GM21737 (cell line): ENCODE results near the gene DBH.

ENCODE experiments used
- ATAC-seq: cut with Tn5 transposase; IDR thresholded peaks from one replicate; pipeline ENCODE4 v1.9.1; 2021; ENCODE audit warnings: mild to moderate bottlenecking, moderate library complexity; ENCODE audit not compliant: unreplicated experiment

Gene DBH

GRCh38 chr9:133641861-133642595 lies 5.9 kb downstream of the DBH start:
- ATAC-seq, result no peak

GRCh38 chr9:133642708-133643361 lies 6.7 kb downstream of the DBH start:
- no peak for ATAC-seq

DNA sequence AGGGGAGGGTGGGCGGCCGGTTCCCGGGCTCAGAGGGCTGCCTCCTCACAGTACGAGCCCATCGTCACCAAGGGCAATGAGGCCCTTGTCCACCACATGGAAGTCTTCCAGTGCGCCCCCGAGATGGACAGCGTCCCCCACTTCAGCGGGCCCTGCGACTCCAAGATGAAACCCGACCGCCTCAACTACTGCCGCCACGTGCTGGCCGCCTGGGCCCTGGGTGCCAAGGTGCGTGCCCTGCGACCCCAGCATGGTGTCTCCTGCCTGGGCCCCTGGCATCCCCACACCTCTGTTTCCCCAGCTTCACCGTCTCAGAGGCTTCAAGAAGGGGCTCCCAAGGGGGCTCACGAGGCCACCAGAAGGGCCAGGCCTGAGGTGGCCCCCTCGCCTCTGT lies 7.2 kb downstream of the DBH start:
- no peak for ATAC-seq

DNA sequence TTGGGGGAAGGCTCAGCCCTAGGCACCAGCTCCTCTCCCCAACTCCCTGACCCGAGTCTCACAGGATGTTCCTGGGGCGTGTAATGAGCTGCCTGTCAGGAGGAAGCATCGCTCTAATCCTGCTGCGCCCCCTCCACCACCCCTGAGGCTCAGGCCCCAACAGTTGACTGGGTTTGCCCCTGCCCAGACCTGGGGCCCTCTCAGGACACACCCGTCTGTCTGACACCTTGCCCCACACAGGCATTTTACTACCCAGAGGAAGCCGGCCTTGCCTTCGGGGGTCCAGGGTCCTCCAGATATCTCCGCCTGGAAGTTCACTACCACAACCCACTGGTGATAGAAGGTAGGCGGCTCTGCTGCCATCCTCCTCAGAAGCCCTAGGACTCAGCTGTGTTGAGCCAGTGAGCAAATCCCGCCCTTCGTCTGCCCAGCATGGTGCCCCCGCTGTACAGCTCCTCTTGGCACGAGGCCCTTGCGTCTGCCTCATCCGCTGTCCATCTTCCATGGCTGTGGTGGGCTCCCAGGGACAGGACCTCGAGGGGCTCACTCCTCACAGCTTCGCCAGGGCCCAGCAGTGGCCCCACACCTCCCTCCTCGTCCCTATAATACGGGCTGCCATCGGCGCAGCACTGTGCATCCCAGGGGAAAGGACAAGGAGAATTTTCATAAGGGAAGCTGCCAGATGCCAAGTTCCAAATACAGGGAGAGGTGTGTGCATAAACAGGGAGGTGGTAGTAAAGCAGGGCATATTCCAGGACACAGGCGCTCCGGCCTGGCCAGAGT lies 8.0 kb downstream of the DBH start:
- ATAC-seq, result no peak

- no peak for ATAC-seq
Measured at GRCh38 chr9:133645021-133645765, 9.0 kb downstream of the DBH start.

DNA sequence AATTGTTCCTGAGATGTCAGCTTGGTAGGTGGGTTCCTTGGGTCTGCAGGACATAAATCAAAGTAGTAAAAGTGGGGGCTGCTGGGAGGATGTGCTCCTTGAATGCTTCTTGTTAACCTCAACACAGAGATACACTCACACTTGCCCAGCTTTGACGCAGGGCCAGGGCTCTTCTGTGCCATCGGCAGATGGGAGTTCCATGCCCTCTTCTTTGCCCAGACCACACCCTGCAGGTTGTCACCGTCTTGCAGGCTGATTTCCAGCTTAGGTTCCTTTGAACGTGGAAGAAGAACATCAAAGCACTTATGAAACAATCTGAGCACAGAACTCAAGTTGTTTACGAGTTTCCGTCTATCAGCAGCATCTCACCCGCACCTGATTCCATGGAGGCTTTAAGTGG lies 11.0 kb downstream of the DBH start:
- no peak for ATAC-seq

DNA sequence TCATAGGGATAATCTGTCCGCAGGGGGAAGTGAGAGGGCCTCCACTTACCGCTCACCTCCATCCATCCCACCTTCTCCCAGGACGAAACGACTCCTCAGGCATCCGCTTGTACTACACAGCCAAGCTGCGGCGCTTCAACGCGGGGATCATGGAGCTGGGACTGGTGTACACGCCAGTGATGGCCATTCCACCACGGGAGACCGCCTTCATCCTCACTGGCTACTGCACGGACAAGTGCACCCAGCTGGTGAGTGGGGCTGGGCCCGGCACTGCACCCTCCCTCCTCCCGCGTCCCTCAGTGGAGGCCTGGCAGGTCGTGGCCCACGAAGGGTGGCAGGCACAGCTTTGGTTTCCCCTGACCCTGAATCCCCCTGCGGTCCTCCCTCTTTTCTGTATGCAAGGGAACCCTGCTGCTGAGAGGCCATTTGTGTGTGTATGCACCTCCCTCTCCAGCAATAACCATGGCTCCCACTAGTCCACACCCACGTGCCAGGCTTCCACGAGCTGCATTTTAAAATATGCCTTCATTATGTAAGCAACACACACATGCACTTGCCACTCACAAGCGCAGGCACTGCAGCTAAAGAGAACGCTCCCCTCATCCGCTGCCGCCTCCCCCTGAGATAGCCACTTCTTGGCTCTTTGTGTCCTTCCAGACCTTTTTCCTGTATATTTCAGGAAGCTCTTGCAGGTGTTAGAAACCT lies 11.8 kb downstream of the DBH start:
- no peak for ATAC-seq

GRCh38 chr9:133649194-133649593 lies 13.0 kb downstream of the DBH start:
- ATAC-seq, result no peak

GRCh38 chr9:133650026-133650425 lies 13.9 kb downstream of the DBH start:
- no peak for ATAC-seq

GRCh38 chr9:133653638-133654037 lies 17.5 kb downstream of the DBH start:
- ATAC-seq, result no peak

DNA sequence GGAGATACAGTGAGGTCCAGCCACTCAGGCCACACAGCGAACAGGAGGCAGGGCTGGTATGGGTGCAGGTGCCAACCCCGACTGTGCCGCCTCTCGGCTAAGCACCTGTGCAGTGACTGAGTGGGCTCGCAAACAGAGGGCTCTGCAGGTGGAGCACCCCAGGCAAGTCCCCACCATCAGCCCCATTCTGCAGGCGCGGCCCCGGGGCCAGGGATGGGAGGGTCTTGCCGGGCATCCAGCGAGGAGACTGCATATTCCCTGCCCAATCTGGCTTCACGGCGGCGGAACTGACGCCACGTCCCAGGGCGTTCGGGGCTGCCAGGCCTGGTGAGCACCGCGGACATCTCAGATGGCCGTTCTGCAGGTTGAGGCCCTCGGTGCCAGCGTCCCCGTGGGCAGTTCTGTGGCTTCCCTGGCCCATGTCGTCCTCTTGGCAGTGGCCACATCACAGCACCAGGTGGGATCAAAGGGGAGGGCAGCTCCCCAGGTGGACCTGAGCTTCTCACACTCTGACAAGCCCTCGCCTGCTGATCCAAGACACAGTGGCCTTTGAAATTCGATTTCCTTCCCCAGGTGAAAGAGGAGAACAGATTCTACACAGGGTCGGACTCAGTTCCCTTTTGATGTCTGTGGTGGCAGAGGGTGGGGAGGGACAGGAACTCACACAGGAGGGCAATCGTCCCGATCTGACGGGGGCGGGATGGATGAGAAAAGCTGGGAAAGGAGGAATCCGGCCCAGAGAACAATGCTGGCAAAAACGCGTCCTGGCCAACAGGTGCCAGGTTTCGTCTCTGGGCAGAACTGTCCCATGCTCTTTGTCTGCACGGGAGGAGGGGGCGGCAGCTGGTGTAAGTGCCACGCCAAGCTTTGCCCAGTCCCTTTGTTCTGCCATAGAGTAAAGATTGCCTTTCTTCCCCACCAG lies 18.8 kb downstream of the DBH start:
- no peak for ATAC-seq

DNA sequence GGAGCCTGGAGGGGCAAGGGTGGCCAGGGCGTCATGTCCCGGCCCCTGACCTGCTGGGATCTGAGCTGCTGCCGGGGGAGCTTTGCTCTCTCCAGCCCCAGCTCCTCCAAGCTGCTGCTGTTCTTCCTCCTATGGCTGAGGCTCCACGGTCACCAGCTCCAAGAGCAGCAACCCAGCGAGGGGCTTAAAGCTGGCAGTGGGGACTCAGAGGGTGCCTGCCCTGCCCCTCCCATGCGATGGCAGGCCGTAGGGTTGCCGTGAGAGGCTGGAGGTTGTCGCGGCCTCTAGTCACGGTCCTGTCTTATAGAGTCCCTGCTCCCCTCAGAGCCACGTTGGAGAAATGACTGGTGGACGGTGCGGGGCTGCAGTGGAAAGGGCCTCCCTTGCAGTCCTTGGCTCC lies 19.5 kb downstream of the DBH start:
- ATAC-seq, result no peak

GRCh38 chr9:133656211-133657119 lies 20.3 kb downstream of the DBH start:
- ATAC-seq, result no peak

DNA sequence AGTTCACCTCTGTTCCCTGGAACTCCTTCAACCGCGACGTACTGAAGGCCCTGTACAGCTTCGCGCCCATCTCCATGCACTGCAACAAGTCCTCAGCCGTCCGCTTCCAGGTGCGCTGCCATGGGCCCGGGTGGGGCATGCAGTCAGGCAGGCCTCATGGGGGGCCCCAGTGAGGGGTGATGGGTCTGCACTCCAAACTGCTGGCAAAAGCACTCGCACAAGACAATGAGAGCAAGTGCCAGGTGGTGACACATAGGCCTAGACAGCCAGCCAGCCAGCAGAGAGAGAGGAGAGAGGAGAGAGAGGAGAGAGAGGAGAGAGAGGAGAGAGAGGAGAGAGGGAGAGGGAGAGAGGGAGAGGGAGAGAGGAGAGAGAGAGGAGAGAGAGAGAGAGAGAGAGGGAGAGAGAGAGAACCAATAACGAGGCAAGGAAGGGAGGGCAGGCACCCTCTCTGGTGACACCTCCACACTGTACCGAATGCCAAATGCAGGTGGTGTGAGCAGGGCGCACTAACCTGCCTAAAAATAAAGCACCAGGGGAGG lies 21.0 kb downstream of the DBH start:
- ATAC-seq, result no peak

- no peak for ATAC-seq
Measured at GRCh38 chr9:133658442-133659431, 22.6 kb downstream of the DBH start.

DNA sequence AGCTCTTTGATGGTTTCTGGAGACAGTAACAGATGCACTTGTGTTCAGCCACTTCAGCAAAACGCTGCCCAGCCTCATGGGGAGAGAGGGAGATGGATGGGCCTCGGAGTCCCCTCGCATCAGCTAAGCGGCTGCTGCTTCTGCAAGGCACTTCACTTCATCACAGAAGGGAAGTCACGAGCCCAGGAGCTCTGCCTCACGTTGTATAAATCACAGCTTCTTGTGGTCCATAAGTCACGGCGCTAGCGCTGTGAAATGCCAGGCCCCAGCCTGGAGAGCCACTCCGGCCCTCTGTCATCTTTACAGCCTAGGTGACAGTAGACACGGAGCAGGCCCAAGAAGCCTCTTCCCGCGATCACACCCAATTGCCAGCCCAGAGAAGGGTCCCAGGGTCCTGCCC lies 23.4 kb downstream of the DBH start:
- ATAC-seq, result no peak
